ENCODE data around the gene MCTP1. TPM values are rescaled to one million over a fixed set of nuclear protein-coding genes. Genes with fewer than 3 reads are reported as not detected.
A peak's percentile ranks its signal among the peaks of the same experiment; 100 is the strongest.

The MCTP1 gene
- total RNA-seq, 4 donors from 2014 or later = 5.4 to 22.1 (median 5.8) TPM

- TF ChIP-seq CTCF (IDR thresholded peaks at IDR 0.05 in 4 of 5, conservative IDR thresholded peaks at IDR 0.05 in 1 of 5) = no peak
- TF ChIP-seq POLR2A (IDR thresholded peaks at IDR 0.05) = no peak
- Histone ChIP-seq H3K9me3 (no peaks in the 10 kb centered on the region), H3K27me3 (no peaks in the 10 kb centered on the region), H3K36me3 (no peaks in the 10 kb centered on the region), H3K27ac (no peak overlapping the region), H3K4me1 (no peaks in the 10 kb centered on the region), H3K4me3 (no peak overlapping the region)
- ATAC-seq (no peak), DNase-seq (no peak)
- in situ Hi-C loops (cut with MboI; ENCODE audit: low sequenced_read_pairs in 4 of 4) = no loop called here
- intact Hi-C loops (cut with DNase I; ENCODE audit: low total_unique reads) = no loop called here
Observed at GRCh38 chr5:95045181-95045965, 239.5 kb downstream of the MCTP1 start.

- in situ Hi-C loops (cut with MboI; ENCODE audit: low sequenced_read_pairs in 4 of 4) (no loop called here), intact Hi-C loops (cut with DNase I; ENCODE audit: low total_unique reads) (no loop called here)
- Histone ChIP-seq H3K4me1 (no peaks in the 10 kb centered on the region), H3K36me3 (no peaks in the 10 kb centered on the region), H3K27ac (no peak overlapping the region), H3K27me3 (no peaks in the 10 kb centered on the region), H3K9me3 (no peaks in the 10 kb centered on the region), H3K4me3 (no peak overlapping the region)
- ATAC-seq (no peak), DNase-seq (no peak)
- TF ChIP-seq CTCF (IDR thresholded peaks at IDR 0.05 in 4 of 5, conservative IDR thresholded peaks at IDR 0.05 in 1 of 5) (no peak), POLR2A (IDR thresholded peaks at IDR 0.05) (no peak)
Observed at GRCh38 chr5:95044096-95044495, 240.8 kb downstream of the MCTP1 start.

GRCh38 chr5:95043648-95044047 is 241.2 kb downstream of the MCTP1 start:
- no peak overlapping the region for H3K27ac ChIP-seq
- H3K4me1 ChIP-seq = no peaks in the 10 kb centered on the region
- DNase-seq = no peak
- H3K9me3 ChIP-seq = no peaks in the 10 kb centered on the region
- no peak for ATAC-seq
- in situ Hi-C loops (cut with MboI; ENCODE audit: low sequenced_read_pairs in 4 of 4) = no loop called here
- no peak for TF ChIP-seq CTCF (IDR thresholded peaks at IDR 0.05 in 4 of 5, conservative IDR thresholded peaks at IDR 0.05 in 1 of 5)
- no peak for TF ChIP-seq POLR2A (IDR thresholded peaks at IDR 0.05)
- no peaks in the 10 kb centered on the region for H3K27me3 ChIP-seq
- no peak overlapping the region for H3K4me3 ChIP-seq
- intact Hi-C loops (cut with DNase I; ENCODE audit: low total_unique reads) = no loop called here
- H3K36me3 ChIP-seq = no peaks in the 10 kb centered on the region

- intact Hi-C loops (cut with DNase I; ENCODE audit: low total_unique reads) = no loop called here
- peak in 1 of 2 donors; percentile 45 for ATAC-seq
Observed at GRCh38 chr5:95043234-95043633, 241.7 kb downstream of the MCTP1 start.

More at GRCh38 chr5:95043234-95043633, 241.7 kb downstream of the MCTP1 start:
- Histone ChIP-seq H3K4me1 (no peaks in the 10 kb centered on the region), H3K4me3 (no peak overlapping the region), H3K9me3 (no peaks in the 10 kb centered on the region), H3K27ac (no peak overlapping the region), H3K27me3 (no peaks in the 10 kb centered on the region), H3K36me3 (no peaks in the 10 kb centered on the region)
- in situ Hi-C loops (cut with MboI; ENCODE audit: low sequenced_read_pairs in 4 of 4) = no loop called here
- DNase-seq = peak in 1 of 2 donors; percentile 8
- TF ChIP-seq POLR2A (IDR thresholded peaks at IDR 0.05) = no peak
- no peak for TF ChIP-seq CTCF (IDR thresholded peaks at IDR 0.05 in 4 of 5, conservative IDR thresholded peaks at IDR 0.05 in 1 of 5)
